ENCODE results near the gene PPIE. TPM values are rescaled to one million over a fixed set of nuclear protein-coding genes. Genes with fewer than 3 reads are reported as not detected.

PPIE gene
- total RNA-seq, 1 experiment from 2014 or later: 36.3 TPM

GRCh38 chr1:39727932-39728317, 10.8 kb upstream of the PPIE start:
- H2AK5ac ChIP-seq (ENCODE audit: insufficient read length, low read length): no peak overlapping the region
- H2BK12ac ChIP-seq (ENCODE audit: insufficient read length, low read depth, low read length): no peak overlapping the region
- H3K27me3 Mint-ChIP-seq (ENCODE audit: low read depth): peaks cover 97% of the 10 kb centered on the region
- H3K4me1 Mint-ChIP-seq: no peaks in the 10 kb centered on the region
- no peak overlapping the region for H3K4me3 Mint-ChIP-seq
- no peaks in the 10 kb centered on the region for H3K9me3 ChIP-seq (ENCODE audit: control insufficient read depth, low read depth, low read length)
- no peak overlapping the region for H3K18ac ChIP-seq (ENCODE audit: insufficient read length, low read depth, low read length)
- peaks cover 24% of the 10 kb centered on the region; the same call in 1 of the 2 replicates for H3K27me3 ChIP-seq (ENCODE audit: insufficient read depth, low read length)
- H2BK120ac ChIP-seq (ENCODE audit: low read depth, low read length, poor library complexity, severe bottlenecking): no peak overlapping the region
- no peaks in the 10 kb centered on the region for H3K23me2 ChIP-seq (ENCODE audit: insufficient read length, low read depth, low read length, poor library complexity, severe bottlenecking)
- DNase-seq: no peak
- no peak for TF ChIP-seq CTCF (conservative IDR thresholded peaks at IDR 0.05)
- no peak overlapping the region for H3K23ac ChIP-seq (ENCODE audit: insufficient read length, low read depth, low read length)
- H3K14ac ChIP-seq (ENCODE audit: insufficient read depth, low read length): no peak overlapping the region
- H2AFZ ChIP-seq (ENCODE audit: low read length): no peak overlapping the region
- no peak overlapping the region for H2BK20ac ChIP-seq (ENCODE audit: low read depth, low read length, poor library complexity, severe bottlenecking)
- no peaks in the 10 kb centered on the region for H3K79me1 ChIP-seq (ENCODE audit: insufficient read depth, low read depth, low read length, poor library complexity, severe bottlenecking)
- H4K91ac ChIP-seq (ENCODE audit: insufficient read length, low read depth, low read length): no peak overlapping the region
- H2BK15ac ChIP-seq (ENCODE audit: low read depth, low read length): no peak overlapping the region
- no peak overlapping the region for H3T11ph ChIP-seq (ENCODE audit: low read length)
- no peaks in the 10 kb centered on the region for H4K20me1 ChIP-seq (ENCODE audit: control insufficient read depth, insufficient read depth, insufficient read length)
- no peak overlapping the region for H3K56ac ChIP-seq (ENCODE audit: insufficient read length, low read depth, low read length)
- no peak overlapping the region for H3K9ac ChIP-seq (ENCODE audit: extremely low read depth, insufficient read length, low read length)
- H3K27ac ChIP-seq (ENCODE audit: insufficient read length, low read depth, low read length): no peak overlapping the region
- no peak overlapping the region; a peak in 1 of 7 replicates for H3K27ac Mint-ChIP-seq
- no peaks in the 10 kb centered on the region; a peak in 1 of 5 replicates for H3K9me3 Mint-ChIP-seq
- no peak overlapping the region for H2BK5ac ChIP-seq (ENCODE audit: insufficient read length, low read length)
- no peaks in the 10 kb centered on the region for H3K36me3 Mint-ChIP-seq (ENCODE audit: insufficient read depth in 1 of 3, low read depth in 3 of 3)
- no peak overlapping the region for H3K4ac ChIP-seq (ENCODE audit: low read depth, low read length)
- H3K4me2 ChIP-seq (ENCODE audit: insufficient read depth, insufficient read length, low read length): no peak overlapping the region
- WGBS (ENCODE audit: extremely low coverage, insufficient read length, low lambda C conversion rate): no CpG with 5 or more reads among the region's 14 CpGs
- H4K5ac ChIP-seq (ENCODE audit: insufficient read length, low read depth, low read length): no peak overlapping the region
- no peaks in the 10 kb centered on the region for H3K79me2 ChIP-seq (ENCODE audit: insufficient read depth, low read length)
- H4K8ac ChIP-seq (replicated peaks; ENCODE audit: insufficient read length, low read depth, low read length): no peak overlapping the region
- no peaks in the 10 kb centered on the region for H3K4me1 ChIP-seq (ENCODE audit: insufficient read depth, low read length)
